ENCODE measurements around the gene PLD1. TPM values are rescaled to one million over a fixed set of nuclear protein-coding genes. Genes with fewer than 3 reads are reported as not detected.

PLD1 gene
- total RNA-seq, 1 donor from 2014 or later, result not detected

- CTCF ChIA-PET, result no interaction called here
- Mint-ChIP-seq H3K9me3 (no peaks in the 10 kb centered on the region), H3K36me3 (ENCODE audit: low read depth) (no peaks in the 10 kb centered on the region), H3K27me3 (peaks cover 7% of the 10 kb centered on the region), H3K4me3 (no peak overlapping the region), H3K4me1 (no peaks in the 10 kb centered on the region), H3K27ac (no peak overlapping the region)
- intact Hi-C loops (cut with micrococcal nuclease), result no loop called here
- no peak for DNase-seq
- ATAC-seq (ENCODE audit: low read depth), result no peak
- no peak for TF ChIP-seq CTCF (IDR thresholded peaks at IDR 0.05)
- POLR2A ChIA-PET, result no interaction called here
Measured at GRCh38 chr3:171836855-171837254, 26.6 kb upstream of the PLD1 start.

DNA sequence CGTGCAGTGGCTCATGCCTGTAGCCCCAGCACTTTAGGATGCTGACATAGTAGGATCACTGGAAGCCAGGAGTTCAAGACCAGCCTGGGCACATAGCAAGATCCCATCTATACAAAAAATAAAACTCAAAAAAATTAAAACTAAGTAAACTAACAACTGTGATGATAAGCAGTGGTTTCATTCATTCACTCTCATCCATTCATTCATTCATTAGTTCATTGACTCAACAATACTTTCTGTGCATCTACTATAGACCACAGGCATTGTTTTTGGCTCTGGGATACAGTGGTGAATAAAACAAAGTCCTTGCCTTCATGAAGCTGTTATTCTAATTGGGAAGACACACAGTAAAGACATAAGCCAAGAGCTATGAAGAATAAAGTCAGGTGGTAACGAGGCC is 25.3 kb upstream of the PLD1 start:
- H3K4me3 Mint-ChIP-seq, result no peak overlapping the region
- no peak overlapping the region for H3K27ac Mint-ChIP-seq
- DNase-seq (no peak), ATAC-seq (ENCODE audit: low read depth) (no peak)
- H3K27me3 Mint-ChIP-seq, result peaks cover 7% of the 10 kb centered on the region
- intact Hi-C loops (cut with micrococcal nuclease), result no loop called here
- ChIA-PET CTCF (no interaction called here), POLR2A (no interaction called here)
- TF ChIP-seq CTCF (IDR thresholded peaks at IDR 0.05), result no peak
- H3K36me3 Mint-ChIP-seq (ENCODE audit: low read depth), result no peaks in the 10 kb centered on the region
- no peaks in the 10 kb centered on the region for H3K9me3 Mint-ChIP-seq
- no peaks in the 10 kb centered on the region for H3K4me1 Mint-ChIP-seq

DNA sequence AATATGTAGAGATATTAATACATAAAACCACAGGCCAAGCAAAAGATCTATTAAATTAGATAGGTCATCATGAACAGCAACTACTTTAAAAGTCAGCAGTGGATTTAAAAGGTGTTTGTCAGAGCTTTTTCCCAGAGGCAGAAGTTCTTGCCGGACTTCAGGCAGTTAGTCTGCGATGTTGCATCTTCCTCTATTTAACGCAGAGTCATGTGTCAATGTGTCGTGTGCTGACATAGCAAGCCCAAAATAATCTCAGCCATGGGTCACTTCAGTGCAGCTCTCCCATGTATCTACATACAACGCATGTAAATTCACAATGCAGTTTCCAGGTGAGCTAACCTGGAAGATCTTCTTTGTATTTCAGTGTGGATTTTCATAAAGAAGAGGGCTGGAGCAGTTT is 24.8 kb upstream of the PLD1 start:
- CTCF ChIA-PET, result no interaction called here
- ATAC-seq (ENCODE audit: low read depth), result no peak
- DNase-seq, result no peak
- intact Hi-C loops (cut with micrococcal nuclease), result no loop called here
- H3K9me3 Mint-ChIP-seq, result no peaks in the 10 kb centered on the region
- POLR2A ChIA-PET, result no interaction called here
- no peaks in the 10 kb centered on the region for H3K36me3 Mint-ChIP-seq (ENCODE audit: low read depth)
- TF ChIP-seq CTCF (IDR thresholded peaks at IDR 0.05), result no peak
- no peak overlapping the region for H3K4me3 Mint-ChIP-seq
- no peak overlapping the region for H3K27ac Mint-ChIP-seq
- H3K4me1 Mint-ChIP-seq, result no peaks in the 10 kb centered on the region
- H3K27me3 Mint-ChIP-seq, result peaks cover 7% of the 10 kb centered on the region

- Mint-ChIP-seq H3K27ac (no peak overlapping the region), H3K4me3 (no peak overlapping the region), H3K27me3 (peaks cover 7% of the 10 kb centered on the region), H3K4me1 (no peaks in the 10 kb centered on the region), H3K36me3 (ENCODE audit: low read depth) (no peaks in the 10 kb centered on the region), H3K9me3 (no peaks in the 10 kb centered on the region)
- ATAC-seq (ENCODE audit: low read depth), result no peak
- intact Hi-C loops (cut with micrococcal nuclease), result no loop called here
- no peak for TF ChIP-seq CTCF (IDR thresholded peaks at IDR 0.05)
- ChIA-PET CTCF (no interaction called here), POLR2A (no interaction called here)
- DNase-seq, result no peak
Measured at GRCh38 chr3:171834461-171834801, 24.1 kb upstream of the PLD1 start.

DNA sequence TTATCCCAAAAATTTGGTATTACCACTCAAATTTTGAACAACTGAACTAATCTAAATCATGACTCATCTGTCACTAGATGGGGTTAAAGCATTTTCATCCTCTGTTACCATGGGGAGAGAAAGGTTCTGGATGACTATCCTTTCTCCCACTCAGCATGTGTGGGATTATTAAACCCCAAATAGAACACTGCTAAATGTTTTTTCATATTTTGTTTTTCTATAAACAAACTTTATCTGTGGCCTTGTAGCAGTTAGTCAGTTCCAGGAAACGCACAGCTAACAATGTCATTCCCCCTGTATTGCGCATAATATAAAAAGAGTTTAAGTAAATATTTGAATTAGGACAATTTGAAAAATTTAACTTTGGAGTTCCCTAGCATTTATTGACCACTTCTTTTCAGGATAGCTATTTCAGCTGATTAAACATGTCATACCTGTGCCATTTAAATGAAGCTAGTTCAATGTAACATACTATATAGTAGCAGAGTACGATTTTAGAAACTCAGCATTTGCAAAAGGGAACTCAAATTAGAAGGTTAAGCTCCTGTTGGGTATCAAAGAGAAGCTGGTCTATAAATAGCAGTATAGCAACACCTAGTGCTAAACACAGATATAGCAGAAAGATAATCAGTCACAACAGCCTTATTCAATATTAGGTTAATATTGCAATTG is 23.6 kb upstream of the PLD1 start:
- no peak for TF ChIP-seq CTCF (IDR thresholded peaks at IDR 0.05)
- intact Hi-C loops (cut with micrococcal nuclease), result no loop called here
- ChIA-PET CTCF (no interaction called here), POLR2A (no interaction called here)
- no peaks in the 10 kb centered on the region for H3K9me3 Mint-ChIP-seq
- peaks cover 7% of the 10 kb centered on the region for H3K27me3 Mint-ChIP-seq
- DNase-seq (no peak), ATAC-seq (ENCODE audit: low read depth) (no peak)
- H3K27ac Mint-ChIP-seq, result no peak overlapping the region
- no peaks in the 10 kb centered on the region for H3K36me3 Mint-ChIP-seq (ENCODE audit: low read depth)
- H3K4me1 Mint-ChIP-seq, result no peaks in the 10 kb centered on the region
- H3K4me3 Mint-ChIP-seq, result no peak overlapping the region

All from activated B cell treated with CpG ODN at 0.5 μM for 24 hours (primary cell).